HG03460 (cell line): Measurements from ENCODE around the gene LINC01488.

Source experiments
- ATAC-seq: cut with Tn5 transposase; IDR thresholded peaks from one replicate; pipeline ENCODE4 v1.9.1; 2021; ENCODE audit not compliant: unreplicated experiment

Gene LINC01488

GRCh38 chr11:69475866-69476471 is 5.5 kb upstream of the LINC01488 start:
- ATAC-seq, result no peak

GRCh38 chr11:69476509-69476961 is 4.9 kb upstream of the LINC01488 start:
- ATAC-seq, result no peak

GRCh38 chr11:69477086-69477485 is 4.4 kb upstream of the LINC01488 start:
- no peak for ATAC-seq

- no peak for ATAC-seq
Observed at GRCh38 chr11:69479591-69480271, 1.7 kb upstream of the LINC01488 start.

GRCh38 chr11:69480547-69481392 is 693 bp upstream of the LINC01488 start:
- ATAC-seq, result no peak

GRCh38 chr11:69482322-69482721 is 859 bp downstream of the LINC01488 start:
- no peak for ATAC-seq

- no peak for ATAC-seq
Observed at GRCh38 chr11:69483170-69483569, 1.7 kb downstream of the LINC01488 start.

GRCh38 chr11:69483691-69484426 is 2.4 kb downstream of the LINC01488 start:
- no peak for ATAC-seq

- no peak for ATAC-seq
Observed at GRCh38 chr11:69484427-69485259, 3.2 kb downstream of the LINC01488 start.

GRCh38 chr11:69485337-69486041 is 4.0 kb downstream of the LINC01488 start:
- no peak for ATAC-seq

GRCh38 chr11:69486056-69486772 is 4.8 kb downstream of the LINC01488 start:
- no peak for ATAC-seq

- ATAC-seq, result no peak
Observed at GRCh38 chr11:69486773-69487291, 5.4 kb downstream of the LINC01488 start.

GRCh38 chr11:69487391-69487790 is 5.9 kb downstream of the LINC01488 start:
- ATAC-seq, result no peak

- no peak for ATAC-seq
Observed at GRCh38 chr11:69487849-69488542, 6.5 kb downstream of the LINC01488 start.

- no peak for ATAC-seq
Observed at GRCh38 chr11:69488543-69488940, 7.1 kb downstream of the LINC01488 start.

- ATAC-seq, result no peak
Observed at GRCh38 chr11:69489031-69489745, 7.7 kb downstream of the LINC01488 start.

GRCh38 chr11:69489746-69490365 is 8.4 kb downstream of the LINC01488 start:
- no peak for ATAC-seq
